Measurements from ENCODE around the gene FARSA.
A peak's percentile ranks its signal among the peaks of the same experiment; 100 is the strongest.
"Not testable (repeated sequence)": the region's sequence is repeated elsewhere in the genome, so short reads cannot be mapped to it uniquely, and the experiment has no call there.

Gene FARSA

DNA sequence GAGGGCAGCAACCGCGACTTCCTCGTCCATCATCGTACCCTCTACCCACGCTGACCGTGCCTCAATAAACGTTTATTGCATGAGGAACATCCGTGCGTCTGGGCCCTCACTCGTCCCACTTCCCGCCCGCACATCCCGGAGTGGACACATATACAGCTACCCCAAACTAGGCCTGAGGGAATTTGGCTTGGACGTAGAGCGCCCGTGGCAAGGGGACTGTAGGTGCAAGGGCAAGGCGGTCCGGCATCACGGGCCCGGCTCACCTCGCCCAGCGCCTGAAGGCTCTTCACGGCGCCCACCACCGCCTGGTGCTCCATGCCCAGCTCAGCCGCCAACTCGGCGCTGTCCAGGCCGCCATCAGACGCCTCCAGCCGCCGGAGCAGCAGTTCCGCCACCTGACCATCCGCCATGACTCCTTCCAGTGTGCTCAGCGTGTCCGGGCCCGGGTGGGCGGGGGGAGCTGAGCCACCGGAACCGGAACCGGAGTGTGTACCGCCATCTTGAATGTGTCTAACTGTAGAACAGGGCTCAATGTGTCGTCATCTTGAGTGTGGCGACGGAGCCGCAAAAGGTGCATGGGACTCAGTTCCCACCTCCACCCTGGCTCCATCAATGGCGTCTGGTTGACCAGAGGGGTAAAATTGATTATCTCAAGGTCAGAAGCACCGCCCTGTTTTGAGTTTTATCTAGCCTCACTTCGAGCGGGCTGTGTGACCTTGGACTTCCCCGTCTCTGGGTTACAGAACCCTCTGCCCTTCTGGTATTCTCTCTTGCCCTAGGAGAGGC, at the start of gene FARSA:
Gene FARSA, minus strand, starts transcription at position 425 of the 786 bp plus-strand sequence. Its CDS starts 15 bp downstream, at position 410.
- peak; percentile 23 to 67 for DNase-seq

DNA sequence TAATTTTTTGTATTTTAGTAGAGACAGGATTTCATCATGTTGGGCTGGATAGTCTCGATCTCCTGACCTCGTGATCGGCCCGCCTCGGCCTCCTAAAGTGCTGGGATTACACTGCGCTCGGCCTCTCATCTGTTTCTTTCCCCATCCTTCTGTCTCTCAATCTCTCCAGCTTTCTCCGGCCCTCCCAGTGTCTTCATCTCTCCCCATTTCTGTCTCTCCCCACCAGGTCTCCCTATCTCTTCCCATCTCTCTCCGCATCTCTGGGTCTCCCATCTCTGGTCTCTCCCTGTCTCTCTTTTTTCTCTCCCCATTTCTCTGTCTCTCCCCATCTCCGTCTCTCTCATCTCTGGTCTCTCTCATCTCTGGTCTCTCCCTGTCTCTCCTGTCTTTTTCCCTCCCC, 49.6 kb upstream of the FARSA start:
- no peak for DNase-seq

- no peak for DNase-seq
Measured at GRCh38 chr19:12982648-12983047, 49.1 kb upstream of the FARSA start.

DNA sequence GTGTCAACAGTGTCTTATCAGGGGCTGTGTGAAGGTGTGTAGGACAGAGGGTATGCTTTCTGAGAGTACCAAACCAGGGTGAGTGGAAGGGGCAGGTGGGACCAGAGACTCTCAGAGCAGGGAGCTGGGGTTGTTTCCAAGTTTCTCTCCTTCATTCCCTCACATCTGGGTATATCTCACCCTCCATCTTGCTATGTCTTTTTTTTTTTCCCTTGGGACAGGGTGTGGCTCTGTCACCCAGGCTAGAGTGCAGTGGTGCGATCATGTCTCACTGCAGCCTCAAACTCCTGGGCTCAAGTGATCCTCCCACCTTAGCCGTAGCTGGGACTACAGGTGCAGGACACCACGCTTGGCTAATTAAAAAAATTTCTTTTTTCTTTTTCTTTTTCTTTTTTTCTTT, 46.5 kb upstream of the FARSA start:
- no peak for DNase-seq

- DNase-seq = not testable (repeated sequence)
Measured at GRCh38 chr19:12976109-12976508, 42.6 kb upstream of the FARSA start.

DNA sequence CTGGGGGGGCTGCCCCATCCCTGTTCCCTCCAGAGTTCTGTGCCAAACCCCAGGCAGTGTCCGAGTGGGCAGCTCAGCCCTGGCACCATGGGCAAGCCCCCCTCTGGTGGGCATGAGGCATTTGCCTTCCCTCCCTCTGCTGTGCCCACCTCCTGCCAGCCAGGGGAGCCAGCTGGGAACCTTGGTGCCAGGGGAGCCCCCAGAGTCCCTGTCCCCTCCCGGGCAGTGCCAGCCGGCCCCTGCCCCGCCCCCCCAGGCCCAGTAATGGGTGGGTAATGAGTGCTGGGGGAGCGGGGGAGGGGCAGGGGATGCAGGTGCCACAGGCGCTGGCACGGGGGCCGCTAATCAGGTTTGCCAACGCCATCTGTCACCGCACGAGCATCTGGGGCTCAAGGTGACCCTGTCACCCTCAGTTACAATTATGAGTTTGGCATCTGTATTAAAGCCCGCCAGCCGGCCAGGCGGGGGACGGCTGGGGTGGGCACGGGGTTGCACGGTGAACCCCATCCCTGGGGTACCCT, 41.8 kb upstream of the FARSA start:
- no peak for DNase-seq

DNA sequence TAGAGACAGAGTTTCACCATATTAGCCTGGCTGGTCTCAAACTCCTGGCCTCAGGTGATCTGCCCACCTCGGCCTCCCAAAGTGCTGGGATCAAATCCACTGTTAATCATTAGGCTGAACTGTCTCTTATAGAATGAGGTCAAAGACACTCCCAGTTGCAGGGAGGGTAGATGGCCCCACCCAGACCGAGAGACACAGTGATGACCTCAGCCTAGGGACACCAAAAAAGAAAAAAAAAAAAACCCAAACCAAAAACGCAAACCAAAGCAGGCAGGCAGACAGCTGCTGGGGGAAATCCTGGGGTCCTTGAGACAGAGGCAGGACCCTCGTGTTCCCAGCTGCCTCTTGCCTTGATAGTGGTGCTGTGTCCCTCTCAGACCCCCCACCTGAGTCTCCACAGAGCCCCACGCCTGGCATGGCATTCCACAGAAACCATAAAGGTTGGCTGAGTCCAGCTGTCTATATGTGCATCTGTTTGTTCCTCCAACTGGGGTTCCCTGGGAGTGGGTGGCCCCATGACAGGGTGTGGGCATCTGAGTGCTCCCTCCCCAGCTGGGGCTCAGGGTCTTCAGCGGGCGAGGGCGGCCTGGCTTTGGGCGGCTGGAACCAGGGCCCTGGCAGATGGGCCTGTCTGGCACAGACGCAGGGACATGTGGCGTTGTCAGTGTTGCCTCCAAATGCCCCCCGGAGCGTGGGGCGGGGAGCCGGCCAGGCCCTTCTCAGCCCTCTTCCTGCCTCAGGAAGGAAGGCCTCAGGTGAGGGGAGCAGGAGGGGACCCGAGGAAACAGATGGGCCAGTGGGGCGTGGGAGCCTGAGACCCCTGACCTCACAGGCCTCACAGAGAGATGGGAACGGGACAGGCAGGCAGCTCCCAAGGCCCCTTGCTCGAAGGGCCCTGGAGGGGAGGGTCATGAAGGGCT, 41.0 kb upstream of the FARSA start:
- DNase-seq = no peak

- DNase-seq = no peak
Measured at GRCh38 chr19:12973236-12973635, 39.7 kb upstream of the FARSA start.

DNA sequence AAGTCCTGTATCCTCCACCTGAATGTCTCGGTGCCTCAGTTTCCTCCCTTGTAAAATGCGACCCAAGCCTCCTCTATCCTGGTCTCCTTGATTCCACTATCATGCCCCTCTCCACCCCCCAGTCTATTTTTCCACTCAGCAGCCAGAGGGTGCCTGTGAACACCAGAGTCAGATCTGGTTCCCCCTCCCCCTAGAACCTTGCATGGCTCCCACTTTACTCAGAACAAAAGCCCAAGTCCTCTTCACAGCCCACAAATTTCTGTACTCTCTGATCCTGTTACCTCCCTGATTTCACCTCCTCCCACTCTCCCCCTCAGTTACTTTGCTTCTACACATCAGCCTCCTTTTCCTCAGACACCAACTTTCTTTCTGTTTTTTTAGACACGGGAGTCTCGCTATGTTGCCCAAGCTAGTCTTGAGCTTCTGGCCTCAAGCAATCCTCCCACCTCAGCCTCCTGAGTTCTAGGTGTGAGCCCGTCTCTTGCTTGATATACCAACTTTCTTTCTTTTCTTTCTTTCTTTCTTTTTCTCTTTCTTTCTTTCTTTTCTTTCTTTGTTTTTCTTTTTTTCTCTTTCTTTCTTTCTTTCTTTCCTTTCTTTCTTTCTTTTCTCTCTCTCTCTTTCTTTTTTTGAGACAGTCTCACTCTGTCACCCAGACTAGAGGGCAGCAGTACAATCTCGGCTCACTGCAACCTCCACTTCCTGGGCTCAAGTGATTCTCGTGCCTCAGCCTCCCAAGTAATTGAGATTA, 36.7 kb upstream of the FARSA start:
- DNase-seq = no peak

- DNase-seq = no peak
Measured at GRCh38 chr19:12969292-12969988, 35.9 kb upstream of the FARSA start, which contains the start of gene DAND5. Gene DAND5 (plus strand): TSS chr19:12969576. CDS start chr19:12969661, 85 bp downstream.

DNA sequence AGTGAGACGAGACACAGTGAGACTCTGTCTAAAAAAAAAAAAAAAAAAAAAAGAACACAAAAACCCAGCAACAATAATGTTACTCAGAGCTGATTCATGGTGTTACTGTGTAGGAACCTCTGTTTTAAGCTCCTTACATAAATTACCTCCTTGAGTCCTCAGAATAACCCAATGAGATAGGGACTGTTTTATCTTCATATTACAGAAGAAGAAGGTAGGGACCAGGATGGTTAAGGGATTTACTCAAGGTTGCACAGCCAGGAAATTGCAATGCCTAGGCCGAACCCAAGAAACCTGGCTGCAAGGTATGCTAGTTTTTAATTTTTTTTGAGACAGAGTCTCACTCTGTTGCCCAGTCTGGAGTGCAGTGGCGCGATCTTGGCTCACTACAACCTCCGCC, 34.4 kb upstream of the FARSA start:
- no peak for DNase-seq

- no peak for DNase-seq
Measured at GRCh38 chr19:12965812-12966135, 32.3 kb upstream of the FARSA start.

DNA sequence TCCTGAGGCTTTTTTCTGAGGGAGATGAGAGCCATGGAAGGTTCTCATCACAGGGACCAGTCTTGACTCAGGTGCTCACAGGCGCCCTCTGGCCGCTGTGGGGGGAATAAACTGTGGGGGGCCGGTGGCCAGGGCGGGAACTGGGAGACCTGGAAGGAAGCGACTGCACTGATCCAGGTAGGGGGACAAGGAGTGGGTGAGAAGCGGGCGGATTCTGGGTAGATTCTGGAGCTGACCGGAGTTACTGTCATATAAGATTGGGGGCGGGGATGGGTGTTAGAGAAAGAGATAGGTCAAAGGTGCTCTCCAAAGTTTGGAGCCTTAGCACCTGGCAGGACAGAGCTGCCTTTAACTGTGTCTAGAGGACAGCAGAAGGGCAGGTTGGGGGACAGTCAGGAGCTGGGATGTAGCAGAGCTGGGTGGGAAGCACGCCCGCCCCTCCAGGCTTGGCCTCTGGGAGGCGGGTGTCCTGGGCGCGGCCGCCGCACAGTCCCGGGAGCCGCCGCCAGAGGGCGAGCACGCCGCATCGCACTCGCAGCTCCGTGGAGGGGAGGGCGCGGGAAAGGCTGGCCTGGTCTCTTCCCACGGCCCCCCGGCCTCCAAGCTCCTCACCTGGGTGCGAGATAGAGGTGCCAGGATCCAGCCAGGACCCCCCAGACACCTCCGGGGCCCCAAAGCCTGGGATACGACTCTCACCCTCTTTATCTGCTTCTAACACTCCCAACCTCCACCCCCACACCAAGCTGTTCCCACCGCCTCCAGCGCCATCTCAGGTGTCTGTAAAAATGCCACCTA, 31.7 kb upstream of the FARSA start:
- peak; percentile 7 to 29 for DNase-seq

GRCh38 chr19:12959481-12959880, 26.0 kb upstream of the FARSA start:
- no peak for DNase-seq

DNA sequence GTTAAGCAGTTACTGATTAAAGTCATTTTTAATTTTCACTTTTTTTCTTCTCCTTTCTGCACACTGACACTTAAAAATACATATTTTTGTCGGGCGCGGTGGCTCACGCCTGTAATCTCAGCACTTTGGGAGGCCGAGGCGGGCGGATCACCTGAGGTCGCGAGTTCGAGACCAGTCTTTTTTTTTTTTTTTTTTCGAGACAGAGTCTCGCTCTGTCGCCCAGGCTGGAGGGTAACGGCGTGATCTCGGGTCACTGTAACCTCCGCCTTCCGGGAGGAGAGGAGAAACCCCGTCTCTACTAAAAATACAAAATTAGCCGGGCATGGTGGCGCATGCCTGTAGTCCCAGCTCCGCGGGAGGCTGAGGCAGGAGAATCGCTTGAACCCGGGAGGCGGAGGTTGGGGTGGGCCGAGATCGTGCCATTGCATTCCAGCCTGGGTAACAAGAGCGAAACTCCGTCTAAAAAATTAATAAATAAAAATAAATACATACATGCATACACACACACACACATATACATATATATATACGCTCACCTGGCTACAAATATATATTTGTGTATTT, 24.0 kb upstream of the FARSA start:
- DNase-seq = not testable (repeated sequence)

DNA sequence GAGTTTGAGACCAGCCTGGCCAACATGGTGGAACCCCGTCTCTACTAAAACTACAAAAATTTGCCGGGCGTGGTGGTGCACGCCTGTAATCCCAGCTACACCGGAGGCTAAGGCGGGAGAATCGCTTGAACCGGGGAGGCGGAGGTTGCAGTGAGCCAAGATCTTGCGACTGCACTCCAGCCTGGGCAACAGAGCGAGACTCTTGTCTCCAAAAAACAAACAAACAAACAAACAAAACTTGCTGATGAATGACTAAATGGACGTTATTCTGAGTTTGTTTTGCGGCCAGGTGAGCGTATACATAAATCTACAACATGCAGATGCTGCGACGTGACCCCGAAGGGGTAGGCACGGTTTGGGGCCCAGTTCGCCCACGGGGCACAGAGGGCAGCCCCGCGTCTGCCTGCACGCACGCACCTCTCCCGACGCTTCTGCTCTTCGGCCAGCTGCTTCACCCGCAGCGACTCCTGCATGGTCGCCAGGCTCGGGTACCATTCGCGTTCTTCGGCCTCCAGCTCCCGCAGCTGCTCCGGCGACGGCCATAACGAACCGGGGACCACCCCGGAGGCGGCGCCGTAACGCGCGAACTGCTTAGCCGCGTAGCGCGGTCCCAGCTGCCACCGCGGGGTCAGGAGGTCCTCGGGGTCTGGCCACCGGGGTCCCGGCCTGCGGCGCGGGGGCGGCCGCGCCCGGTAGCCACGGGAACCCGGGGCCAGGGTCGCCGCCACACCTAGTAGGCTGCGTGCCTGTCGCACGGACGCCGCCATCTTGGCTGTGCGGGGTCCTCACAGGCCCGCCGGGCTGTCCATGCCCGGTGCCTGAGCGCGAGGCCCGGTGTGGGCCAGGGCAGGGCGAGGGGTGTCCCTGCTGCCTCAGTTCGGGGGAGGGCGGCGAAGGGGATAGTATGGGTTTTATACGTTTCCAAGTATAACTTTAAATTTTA, 23.2 kb upstream of the FARSA start, which contains the start of gene GADD45GIP1:
Gene GADD45GIP1, minus strand, starts transcription at position 778 of the 943 bp plus-strand sequence. Its CDS starts 11 bp downstream, at position 767.
- DNase-seq = peak; percentile 18 to 39

GRCh38 chr19:12955996-12956395, 22.5 kb upstream of the FARSA start:
- no peak for DNase-seq

- not testable (repeated sequence) for DNase-seq
Measured at GRCh38 chr19:12955575-12955974, 22.1 kb upstream of the FARSA start.

- no peak for DNase-seq
Measured at GRCh38 chr19:12954612-12954962, 21.1 kb upstream of the FARSA start.

All from NCI-H187 (cell line).